A549 (cell line): ENCODE measurements around the gene COL13A1. TPM values are rescaled to one million over a fixed set of nuclear protein-coding genes. Genes with fewer than 3 reads are reported as not detected.

Experiments
- ATAC-seq, 2 experiments: fragments of 200-7000 bp in 1 of 2; fragments of >200 bp in 1 of 2; cut with Nextera tagmentation in 1 of 2; cut with Tn5 transposase in 1 of 2; 3 replicates each; pipeline versions ENCODE4 v1.8.0 to v1.9.1; 2018 to 2020; ENCODE audit warnings: mild to moderate bottlenecking in 1 of 2, moderate library complexity in 1 of 2
- CTCF ChIA-PET: fragments of 300-600 bp; sonication (Branson Sonifier 250); formaldehyde crosslinking; extraction: SDS; loops from one replicate; lab custom pipeline; 2021; ENCODE audit warnings: antibody characterized with exemption, inconsistent platforms; lab: Yijun Ruan, JAX
- POLR2A ChIA-PET: fragments of 350-600 bp; formaldehyde crosslinking; extraction: SDS; loops from one replicate; lab custom pipeline; 2021; ENCODE audit warnings: antibody characterized with exemption, inconsistent platforms; lab: Yijun Ruan, JAX
- DNase-seq, 2 experiments: peaks; one replicate each; pipeline versions ENCODE4 v3.0.0 to v3.0.0-alpha.2; 2011 to 2016; ENCODE audit warnings: low read depth in 1 of 2, low spot score in 1 of 2
- FAIRE-seq: peaks from 2 replicates; lab custom pipeline; 2011; peaks lifted over from hg19 to GRCh38; lab: Jason Lieb, UNC
- H3K27ac ChIP-seq, 2 experiments: fragments of >200 bp; sonication (Bioruptor Twin); formaldehyde crosslinking; 3 replicates each; pipeline ENCODE4 v1.5.1; 2016 to 2017
- H3K4me1 ChIP-seq: fragments of >200 bp; sonication (Bioruptor Twin); formaldehyde crosslinking; 3 replicates; pipeline ENCODE4 v1.6.1; 2016
- H3K4me2 ChIP-seq: fragments of >200 bp; sonication (Bioruptor Twin); formaldehyde crosslinking; 3 replicates; pipeline ENCODE4 v1.6.1; 2016
- H3K4me3 ChIP-seq: fragments of >200 bp; sonication (Bioruptor Twin); formaldehyde crosslinking; 3 replicates; pipeline ENCODE4 v1.5.1; 2016
- H3K9me3 ChIP-seq: fragments of >200 bp; sonication (Bioruptor Twin); formaldehyde crosslinking; 3 replicates; pipeline ENCODE4 v1.6.1; 2016
- CEBPB ChIP-seq, 2 experiments: fragments of >200 bp in 1 of 2; sonication (Bioruptor Twin) in 1 of 2; formaldehyde crosslinking in 1 of 2; IDR thresholded peaks; 2 replicates each; pipeline ENCODE4 v1.6.1; 2012 to 2016
- CHD2 ChIP-seq: fragments of 150-350 bp; IDR thresholded peaks from 2 replicates; pipeline ENCODE4 v1.6.1; 2014; ENCODE audit warnings: low read length; ENCODE audit not compliant: partially characterized antibody
- CHD4 ChIP-seq: fragments of 200-600 bp; sonication (generic); IDR thresholded peaks from 2 replicates; pipeline ENCODE4 v1.6.1; 2016; ENCODE audit warnings: antibody characterized with exemption, mild to moderate bottlenecking, borderline replicate concordance
- ESRRA ChIP-seq: fragments of 150-350 bp; IDR thresholded peaks from 2 replicates; pipeline ENCODE4 v1.6.1; 2014; ENCODE audit warnings: mild to moderate bottlenecking, low read length, borderline replicate concordance
- FOSB ChIP-seq: fragments of 250-450 bp; sonication (Bioruptor Pico); IDR thresholded peaks from 2 replicates; pipeline ENCODE4 v1.5.0; 2020; ENCODE audit warnings: mild to moderate bottlenecking, moderate library complexity
- FOSL2 ChIP-seq, 2 experiments: fragments of 450-650 bp in 1 of 2; fragments of >200 bp in 1 of 2; sonication (Bioruptor Twin) in 1 of 2; formaldehyde crosslinking; IDR thresholded peaks; 2 replicates each; pipeline versions ENCODE4 v1.5.0 to v1.6.1; 2016 to 2020; ENCODE audit warnings: mild to moderate bottlenecking in 1 of 2, moderate library complexity in 1 of 2
- GATA3 ChIP-seq: IDR thresholded peaks from 2 replicates; pipeline ENCODE4 v1.6.1; 2012; ENCODE audit warnings: borderline replicate concordance
- HMGXB4 ChIP-seq: fragments of 250-450 bp; sonication (Bioruptor Pico); IDR thresholded peaks from 2 replicates; pipeline ENCODE4 v1.5.0; 2021; ENCODE audit warnings: mild to moderate bottlenecking, moderate library complexity, borderline replicate concordance
- HOXB5 ChIP-seq: fragments of 250-450 bp; sonication (Bioruptor Pico); IDR thresholded peaks from 2 replicates; pipeline ENCODE4 v1.5.0; 2020; ENCODE audit warnings: mild to moderate bottlenecking, moderate library complexity
- JUN ChIP-seq, 2 experiments: fragments of >200 bp; sonication (Bioruptor Twin); formaldehyde crosslinking; IDR thresholded peaks; 2 replicates in 1 of 2; 3 replicates in 1 of 2; pipeline ENCODE4 v1.6.1; 2016 to 2017
- KDM1A ChIP-seq: fragments of 200-600 bp; sonication (generic); IDR thresholded peaks from 2 replicates; pipeline ENCODE4 v1.6.1; 2016; ENCODE audit warnings: low read depth, mild to moderate bottlenecking
- KDM5A ChIP-seq: fragments of 200-600 bp; sonication (generic); IDR thresholded peaks from 2 replicates; pipeline ENCODE4 v1.6.1; 2016; ENCODE audit warnings: antibody characterized with exemption, mild to moderate bottlenecking
- MYC ChIP-seq: IDR thresholded peaks from 2 replicates; pipeline ENCODE4 v1.6.1; 2012; ENCODE audit warnings: mild to moderate bottlenecking, inconsistent platforms, low read length, improper control_type of control experiment, borderline replicate concordance
- POLR2AphosphoS2 ChIP-seq: conservative IDR thresholded peaks from 2 replicates; pipeline ENCODE4 v1.6.1; 2012; ENCODE audit warnings: low read length, improper control_type of control experiment, inconsistent platforms
- REST ChIP-seq: fragments of 200-600 bp; sonication (generic); IDR thresholded peaks from 2 replicates; pipeline ENCODE4 v1.6.1; 2016; ENCODE audit warnings: antibody characterized with exemption, mild to moderate bottlenecking, moderate library complexity
- RFX5 ChIP-seq: fragments of 450-650 bp; IDR thresholded peaks from 2 replicates; pipeline ENCODE4 v1.7.1; 2014; ENCODE audit warnings: antibody characterized with exemption, mild to moderate bottlenecking, moderate library complexity
- RNF2 ChIP-seq: fragments of 200-600 bp; sonication (generic); IDR thresholded peaks from 2 replicates; pipeline ENCODE4 v1.6.1; 2016; ENCODE audit warnings: low read depth, mild to moderate bottlenecking, antibody characterized with exemption, moderate library complexity, borderline replicate concordance
- ZC3H11A ChIP-seq: fragments of 450-650 bp; IDR thresholded peaks from 2 replicates; pipeline ENCODE4 v1.6.1; 2014; ENCODE audit warnings: antibody characterized with exemption, mild to moderate bottlenecking
- ZSCAN20 ChIP-seq: fragments of 250-450 bp; sonication (Bioruptor Pico); IDR thresholded peaks from 2 replicates; pipeline ENCODE4 v1.8.0; 2022; ENCODE audit warnings: mild to moderate bottlenecking, moderate library complexity
- WGBS: methylation state at CpG from one replicate; pipeline ENCODE4 v1.1.6; 2017; ENCODE audit errors: missing lambda C conversion rate; 5-methylcytosine and 5-hydroxymethylcytosine counted together
- polyA plus RNA-seq, 4 experiments: library from polyadenylated mRNA; depleted of rRNA in 3 of 4; stranded (reverse); fragments of >200 nt; fragmentation: RNase III in 1 of 4; extraction: RNeasy Plus Mini Kit Qiagen cat#74134 plus additional on column Dnase treatment in 1 of 4; gene quantifications; 2 replicates in 3 of 4; 3 replicates in 1 of 4; pipeline ENCODE4 v1.2.3, GENCODE V29; 2011 to 2017
- TF ChIP-seq, protein P1 (sequence below): fragments of >200 bp; sonication (Bioruptor Twin); formaldehyde crosslinking; IDR thresholded peaks from 2 replicates; pipeline ENCODE4 v1.6.1; 2016

Gene COL13A1
- polyA plus RNA-seq, 2 of the 4 experiments (the other 2 are of a cell fraction) = 0.08 to 0.27 TPM

- TF ChIP-seq REST = no peak
- no peak for TF ChIP-seq KDM5A
- TF ChIP-seq JUN (IDR thresholded peaks at IDR 0.05) = no peak
- TF ChIP-seq, protein P1, sequence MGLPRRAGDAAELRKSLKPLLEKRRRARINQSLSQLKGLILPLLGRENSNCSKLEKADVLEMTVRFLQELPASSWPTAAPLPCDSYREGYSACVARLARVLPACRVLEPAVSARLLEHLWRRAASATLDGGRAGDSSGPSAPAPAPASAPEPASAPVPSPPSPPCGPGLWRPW = no peak
- TF ChIP-seq ZSCAN20 = no peak
- no peak for TF ChIP-seq CHD2
- no peak for TF ChIP-seq ESRRA
- TF ChIP-seq CEBPB (IDR thresholded peaks at IDR 0.05) = no peak
- TF ChIP-seq CHD4 = no peak
- TF ChIP-seq MYC = no peak
- TF ChIP-seq KDM1A = no peak
- TF ChIP-seq RNF2 = no peak
These were observed 100.2 kb downstream of the COL13A1 start (continued) for GRCh38 chr10:69901628-69902505.

DNA sequence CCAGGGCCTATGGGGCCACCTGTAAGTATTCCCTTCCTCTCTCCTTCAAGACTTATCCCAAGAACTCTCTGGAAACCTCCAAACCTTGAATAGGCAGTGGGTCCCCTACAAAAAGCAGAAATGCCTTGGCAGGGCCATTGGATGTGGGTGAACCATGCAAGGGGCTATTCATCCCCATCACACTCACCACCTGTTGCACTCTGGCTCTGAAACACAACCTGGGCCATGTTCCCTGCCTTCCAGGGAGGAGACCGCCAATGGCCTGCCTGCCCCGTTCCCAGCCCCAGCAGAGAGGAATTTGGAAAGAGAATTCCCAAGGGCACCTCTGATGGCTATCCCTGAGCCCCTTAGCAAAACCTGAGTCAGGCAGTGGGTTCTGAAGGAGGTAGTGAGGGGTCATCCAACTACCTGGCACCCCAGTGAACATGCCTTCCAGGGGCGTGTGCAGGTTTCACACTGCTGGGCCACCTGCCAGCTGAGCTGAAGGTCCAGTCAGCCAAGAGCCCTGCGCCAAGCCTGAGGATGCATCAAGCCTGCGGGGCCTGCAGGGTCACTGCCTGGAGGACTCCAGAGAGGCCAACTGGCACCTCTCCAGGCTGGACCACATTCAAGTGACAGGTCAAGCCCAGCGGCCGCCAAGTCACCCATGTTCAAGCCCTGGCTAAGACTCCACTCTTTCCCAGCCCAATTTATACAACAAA, 101.3 kb downstream of the COL13A1 start:
- Histone ChIP-seq H3K27ac (no peak overlapping the region), H3K4me3 (no peak overlapping the region), H3K9me3 (no peaks in the 10 kb centered on the region), H3K4me1 (no peaks in the 10 kb centered on the region), H3K4me2 (no peak overlapping the region)
- TF ChIP-seq ZC3H11A = no peak
- no peak for TF ChIP-seq FOSL2 (IDR thresholded peaks at IDR 0.05)
- no peak for TF ChIP-seq FOSL2 (CRISPR knock-in tag; IDR thresholded peaks at IDR 0.05)
- no peak for TF ChIP-seq CHD2
- TF ChIP-seq MYC = no peak
- no peak for TF ChIP-seq FOSB (CRISPR knock-in tag)
- no peak for TF ChIP-seq RFX5
- TF ChIP-seq HMGXB4 (CRISPR knock-in tag) = no peak
- TF ChIP-seq GATA3 = no peak
- TF ChIP-seq, protein P1 = no peak
- TF ChIP-seq HOXB5 (CRISPR knock-in tag) = no peak
- no peak for TF ChIP-seq KDM5A
- TF ChIP-seq POLR2AphosphoS2 = no peak
- FAIRE-seq = no peak
- no peak for ATAC-seq
- CTCF ChIA-PET = interaction anchor here (0.6 to 15.7 kb wide), 4 partner anchors 11 to 35 kb away, joined by 3 to 182 read pairs (median 22); no protein-coding TSS in a partner anchor
- 59% methylated on average over 6 of the region's 7 CpGs for WGBS
- DNase-seq = no peak
- POLR2A ChIA-PET = no interaction called here
